Measurements from ENCODE around the gene RLN3.

The RLN3 gene
- 0 reads per million in 2 donors for total RNA-seq

GRCh38 chr19:14027856-14028450 is at the start of gene RLN3:
Gene RLN3 (plus strand): TSS chr19:14028148. CDS start chr19:14028205, 57 bp downstream.
- no peak for DNase-seq

GRCh38 chr19:13978351-13979243 is 49.4 kb upstream of the RLN3 start:
- no peak for DNase-seq

GRCh38 chr19:13979244-13979615 is 48.7 kb upstream of the RLN3 start:
- no peak for DNase-seq

- DNase-seq = no peak
Measured at GRCh38 chr19:13979686-13980085, 48.3 kb upstream of the RLN3 start.

GRCh38 chr19:13980340-13980739 is 47.6 kb upstream of the RLN3 start:
- DNase-seq = no peak

- DNase-seq = no peak
Measured at GRCh38 chr19:13981021-13981420, 46.9 kb upstream of the RLN3 start.

- DNase-seq = no peak
Measured at GRCh38 chr19:13981467-13981866, 46.5 kb upstream of the RLN3 start.

- DNase-seq = no peak
Measured at GRCh38 chr19:13981988-13982501, 45.9 kb upstream of the RLN3 start.

- no peak for DNase-seq
Measured at GRCh38 chr19:13982773-13983172, 45.2 kb upstream of the RLN3 start.

- no peak for DNase-seq
Measured at GRCh38 chr19:13983213-13983889, 44.6 kb upstream of the RLN3 start.

GRCh38 chr19:13984186-13984585 is 43.8 kb upstream of the RLN3 start:
- DNase-seq = no peak

- peak; percentile 22 for DNase-seq
Measured at GRCh38 chr19:13984875-13985741, 42.8 kb upstream of the RLN3 start.

GRCh38 chr19:13985771-13986347 is 42.1 kb upstream of the RLN3 start:
- no peak for DNase-seq

GRCh38 chr19:13986348-13986904 is 41.5 kb upstream of the RLN3 start:
- peak; percentile 99 for DNase-seq

- no peak for DNase-seq
Measured at GRCh38 chr19:13987101-13987890, 40.7 kb upstream of the RLN3 start.

- DNase-seq = no peak
Measured at GRCh38 chr19:13989487-13989886, 38.5 kb upstream of the RLN3 start.

GRCh38 chr19:13990085-13990484 is 37.9 kb upstream of the RLN3 start:
- DNase-seq = no peak

- DNase-seq = no peak
Measured at GRCh38 chr19:13992025-13992424, 35.9 kb upstream of the RLN3 start.

- DNase-seq = no peak
Measured at GRCh38 chr19:13993590-13994300, 34.2 kb upstream of the RLN3 start.

All from T-helper 9 cell (primary cell).